Mucosa of descending colon (tissue), 3 donors: ENCODE data around the gene GALNT10. TPM values are rescaled to one million over a fixed set of nuclear protein-coding genes. Genes with fewer than 3 reads are reported as not detected.
A peak's percentile ranks its signal among the peaks of the same experiment; 100 is the strongest.

ENCODE experiments used
- ATAC-seq: fragments of 200-7000 bp; cut with Tn5 transposase; one replicate; pipeline ENCODE4 v1.9.1; 2020; ENCODE audit warnings: mild to moderate bottlenecking, moderate library complexity
- DNase-seq, 3 donors: peaks; one replicate each; pipeline ENCODE4 v3.0.0-alpha.2; 2020
- H3K36me3 ChIP-seq: fragments of 200-600 bp; one replicate; pipeline ENCODE4 v1.8.0; 2021; ENCODE audit warnings: low read depth, mild to moderate bottlenecking
- H3K4me1 ChIP-seq: fragments of 200-600 bp; one replicate; pipeline ENCODE4 v1.8.0; 2021; ENCODE audit warnings: low read depth, mild to moderate bottlenecking
- H3K4me3 ChIP-seq: fragments of 200-600 bp; one replicate; pipeline ENCODE4 v1.8.0; 2021; ENCODE audit warnings: mild to moderate bottlenecking
- H3K9me3 ChIP-seq: fragments of 200-600 bp; one replicate; pipeline ENCODE4 v1.8.0; 2021; ENCODE audit warnings: mild to moderate bottlenecking
- intact Hi-C, 2 donors: fragments of 100-400 bp; cut with DNase I in 1 of 2; cut with micrococcal nuclease in 1 of 2; formaldehyde crosslinking; loops; one replicate each; pipeline versions ENCODE4 v1.11.0 to v1.11.1; 2022; cut with DNase I, micrococcal nuclease
- total RNA-seq, 3 donors: library from RNA; stranded (reverse); fragmentation: NEBNext Ultra II Directional in 2 of 3; extraction: Animal tissue kit (Norgen Biotek cat#: 25700) in 2 of 3; gene quantifications; one replicate each; pipeline versions ENCODE4 v1.2.1 to v1.2.4, GENCODE V29; 2021 to 2023
- TF ChIP-seq, protein P1 (sequence below): fragments of 200-600 bp; IDR thresholded peaks from one replicate; pipeline ENCODE4 v1.8.0; 2022; ENCODE audit warnings: antibody characterized with exemption, mild to moderate bottlenecking
- donor health status: DM: no; HTN: no; CAD: no; lungs with moderate emphysema.
- donor health status: DM: no; HTN: no; CAD: no.
- donor health status: DM: no; HTN: yes; CAD: no.

Gene GALNT10
- total RNA-seq, 3 donors from 2014 or later = 38.5 to 51.5 (median 41.4) TPM

DNA sequence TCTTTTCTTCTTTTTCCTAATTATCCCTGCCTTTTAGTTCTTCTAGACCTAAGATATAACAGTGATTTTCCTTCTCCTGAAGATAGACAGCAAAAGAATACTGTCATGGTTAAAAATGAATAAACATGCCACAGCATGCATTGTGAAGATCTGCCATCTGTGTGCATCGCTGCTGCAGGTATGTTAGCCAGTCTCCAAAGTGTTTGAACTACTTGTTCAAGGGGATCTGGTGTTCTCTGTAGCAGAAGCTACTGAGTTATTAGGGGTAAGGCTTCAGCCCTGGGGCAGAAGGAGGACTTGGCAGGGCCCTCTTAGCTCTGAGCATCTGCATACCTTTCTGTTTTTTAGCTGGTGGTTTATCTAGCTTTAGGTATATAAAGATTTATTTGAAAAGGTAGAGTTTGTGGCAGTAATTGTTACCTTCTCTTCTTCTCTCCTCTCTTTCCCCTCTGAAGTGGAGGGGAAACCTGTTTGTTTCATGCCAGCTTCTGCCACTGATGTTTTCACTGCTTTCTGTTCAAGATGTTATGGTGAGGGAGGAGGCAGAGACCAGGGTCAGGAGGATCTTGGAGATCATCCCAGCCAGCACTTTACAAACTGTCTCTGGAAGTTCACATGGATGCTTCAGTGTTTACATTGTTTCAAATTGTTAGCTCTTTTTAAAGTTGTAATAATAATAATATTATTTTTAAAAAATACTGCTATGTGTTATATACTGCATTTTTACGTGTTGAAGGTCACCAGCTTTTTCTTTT, 25.2 kb downstream of the GALNT10 start:
- no peak for ATAC-seq
- H3K9me3 ChIP-seq = no peaks in the 10 kb centered on the region
- DNase-seq = no peak
- TF ChIP-seq, protein P1, sequence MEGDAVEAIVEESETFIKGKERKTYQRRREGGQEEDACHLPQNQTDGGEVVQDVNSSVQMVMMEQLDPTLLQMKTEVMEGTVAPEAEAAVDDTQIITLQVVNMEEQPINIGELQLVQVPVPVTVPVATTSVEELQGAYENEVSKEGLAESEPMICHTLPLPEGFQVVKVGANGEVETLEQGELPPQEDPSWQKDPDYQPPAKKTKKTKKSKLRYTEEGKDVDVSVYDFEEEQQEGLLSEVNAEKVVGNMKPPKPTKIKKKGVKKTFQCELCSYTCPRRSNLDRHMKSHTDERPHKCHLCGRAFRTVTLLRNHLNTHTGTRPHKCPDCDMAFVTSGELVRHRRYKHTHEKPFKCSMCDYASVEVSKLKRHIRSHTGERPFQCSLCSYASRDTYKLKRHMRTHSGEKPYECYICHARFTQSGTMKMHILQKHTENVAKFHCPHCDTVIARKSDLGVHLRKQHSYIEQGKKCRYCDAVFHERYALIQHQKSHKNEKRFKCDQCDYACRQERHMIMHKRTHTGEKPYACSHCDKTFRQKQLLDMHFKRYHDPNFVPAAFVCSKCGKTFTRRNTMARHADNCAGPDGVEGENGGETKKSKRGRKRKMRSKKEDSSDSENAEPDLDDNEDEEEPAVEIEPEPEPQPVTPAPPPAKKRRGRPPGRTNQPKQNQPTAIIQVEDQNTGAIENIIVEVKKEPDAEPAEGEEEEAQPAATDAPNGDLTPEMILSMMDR = no peak
- intact Hi-C loops = no loop called here
- H3K4me1 ChIP-seq = no peaks in the 10 kb centered on the region
- H3K4me3 ChIP-seq = no peak overlapping the region
- no peaks in the 10 kb centered on the region for H3K36me3 ChIP-seq

DNA sequence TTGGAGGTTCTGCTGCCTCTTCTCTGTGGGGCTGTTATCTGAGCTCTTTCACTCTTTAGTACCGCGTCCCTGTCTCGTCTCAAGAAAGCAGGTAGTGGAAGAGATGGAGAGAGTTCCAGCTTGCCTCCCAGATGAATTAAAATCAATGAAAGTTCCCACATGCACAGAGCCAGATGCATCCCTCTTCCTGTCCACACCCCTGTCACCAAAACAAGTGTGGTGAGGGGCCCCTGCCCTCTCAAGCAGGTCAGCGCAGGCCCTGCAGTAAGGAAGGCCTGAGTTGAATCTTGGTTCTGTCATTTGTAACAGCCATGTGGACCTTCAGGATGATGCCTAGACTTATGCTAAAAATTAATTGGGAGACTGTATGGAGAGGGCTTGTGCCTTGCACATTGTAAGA, 26.9 kb downstream of the GALNT10 start:
- no peak for ATAC-seq
- Histone ChIP-seq H3K36me3 (no peaks in the 10 kb centered on the region), H3K4me3 (no peak overlapping the region), H3K4me1 (peaks cover 7% of the 10 kb centered on the region), H3K9me3 (no peaks in the 10 kb centered on the region)
- DNase-seq = no peak
- intact Hi-C loops = no loop called here
- TF ChIP-seq, protein P1 = no peak

DNA sequence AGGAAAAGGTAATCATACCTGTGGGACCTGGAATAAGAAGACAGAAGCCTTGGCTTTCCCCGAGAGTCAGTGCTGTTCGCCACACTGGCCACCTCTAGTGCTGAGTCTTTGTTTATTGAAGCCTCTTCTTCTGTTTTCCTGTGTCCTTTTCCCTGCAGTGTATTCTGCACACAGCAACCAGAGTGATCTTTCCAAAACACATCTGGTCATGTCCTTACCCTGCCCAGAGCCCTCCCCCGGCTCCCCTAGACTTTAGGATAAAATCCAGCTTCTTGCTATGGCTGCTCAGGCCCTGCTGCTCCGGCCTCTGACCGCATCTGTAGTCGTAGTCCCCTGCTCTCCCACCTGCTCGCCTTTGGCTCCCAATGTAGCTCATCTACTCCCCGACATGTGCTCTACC, 28.3 kb downstream of the GALNT10 start:
- TF ChIP-seq, protein P1 = no peak
- H3K4me1 ChIP-seq = peaks cover 7% of the 10 kb centered on the region
- H3K9me3 ChIP-seq = no peaks in the 10 kb centered on the region
- DNase-seq (no peak), ATAC-seq (no peak)
- H3K36me3 ChIP-seq = no peaks in the 10 kb centered on the region
- intact Hi-C loops = no loop called here
- no peak overlapping the region for H3K4me3 ChIP-seq

DNA sequence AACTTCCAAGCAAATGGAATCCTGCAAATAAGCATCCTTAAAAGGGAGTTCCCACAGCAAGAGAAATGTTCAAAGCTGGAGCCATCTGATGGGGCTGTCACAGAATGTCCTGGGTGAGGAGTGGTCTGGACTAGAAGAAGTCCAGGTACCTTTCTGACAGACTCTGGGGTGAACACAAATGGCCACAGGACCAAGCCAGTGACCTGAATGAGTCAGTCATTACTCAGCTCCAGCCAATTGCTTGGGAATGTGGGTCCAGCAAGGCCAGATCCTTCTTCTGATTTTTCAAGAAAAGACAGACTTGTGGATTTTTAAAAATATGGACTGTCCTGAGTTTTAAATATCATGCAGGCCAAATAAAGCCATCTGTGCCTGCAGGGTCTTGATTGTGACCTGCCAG, 30.1 kb downstream of the GALNT10 start:
- DNase-seq = no peak
- TF ChIP-seq, protein P1 = no peak
- Histone ChIP-seq H3K36me3 (no peaks in the 10 kb centered on the region), H3K9me3 (no peaks in the 10 kb centered on the region), H3K4me1 (peaks cover 7% of the 10 kb centered on the region), H3K4me3 (no peak overlapping the region)
- ATAC-seq = no peak
- intact Hi-C loops = no loop called here

DNA sequence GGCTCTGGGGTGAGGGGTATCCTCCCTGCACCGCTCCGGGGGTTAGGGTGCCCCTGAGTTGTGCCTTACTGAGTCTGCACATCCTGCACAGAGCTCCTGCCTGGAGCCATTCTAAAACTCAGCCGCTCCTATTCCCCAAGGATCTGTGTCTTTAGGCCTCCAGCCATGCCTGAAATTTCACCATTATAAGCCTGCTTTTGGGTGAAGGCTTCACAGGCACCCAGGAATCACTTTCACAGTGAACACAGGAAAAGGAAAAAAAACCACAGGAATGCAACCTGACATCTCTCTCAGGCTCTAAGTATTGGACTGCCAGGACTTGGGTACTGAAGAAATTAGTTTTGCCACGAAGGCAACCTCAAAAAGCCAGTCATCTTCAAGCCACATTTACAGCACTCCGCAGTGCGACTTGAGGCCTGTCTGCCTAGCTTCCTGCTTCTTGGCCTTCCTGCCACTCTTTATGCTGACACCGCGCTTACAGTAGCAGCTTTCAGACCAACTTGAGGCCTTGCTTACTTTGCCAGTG, 30.9 kb downstream of the GALNT10 start:
- DNase-seq (peak in 1 of 3 donors; percentile 23), ATAC-seq (peak; percentile 77)
- intact Hi-C loops = no loop called here
- TF ChIP-seq, protein P1 = no peak
- H3K9me3 ChIP-seq = no peaks in the 10 kb centered on the region
- H3K4me1 ChIP-seq = peaks cover 7% of the 10 kb centered on the region
- no peaks in the 10 kb centered on the region for H3K36me3 ChIP-seq
- H3K4me3 ChIP-seq = no peak overlapping the region
